Activated naive CD4-positive, alpha-beta T cell treated with anti-CD3 and anti-CD28 coated beads, Interleukin-2, amount 50 U/mL, for 24 hours (primary cell): ENCODE data around the gene CHN1.

Experiments
- H3K27ac Mint-ChIP-seq: one replicate; pipeline ENCODE4 v1.8.0; 2021; ENCODE audit warnings: mild to moderate bottlenecking, mixed read lengths
- H3K27me3 Mint-ChIP-seq: one replicate; pipeline ENCODE4 v1.8.0; 2021; ENCODE audit warnings: mixed read lengths
- H3K36me3 Mint-ChIP-seq: one replicate; pipeline ENCODE4 v1.8.0; 2021; ENCODE audit warnings: mixed read lengths
- H3K4me1 Mint-ChIP-seq: one replicate; pipeline ENCODE4 v1.8.0; 2021; ENCODE audit warnings: mixed read lengths
- H3K4me3 Mint-ChIP-seq: one replicate; pipeline ENCODE4 v1.8.0; 2021; ENCODE audit warnings: mild to moderate bottlenecking, mixed read lengths
- H3K9me3 Mint-ChIP-seq: one replicate; pipeline ENCODE4 v1.8.0; 2021; ENCODE audit warnings: mixed read lengths

CHN1 gene

DNA sequence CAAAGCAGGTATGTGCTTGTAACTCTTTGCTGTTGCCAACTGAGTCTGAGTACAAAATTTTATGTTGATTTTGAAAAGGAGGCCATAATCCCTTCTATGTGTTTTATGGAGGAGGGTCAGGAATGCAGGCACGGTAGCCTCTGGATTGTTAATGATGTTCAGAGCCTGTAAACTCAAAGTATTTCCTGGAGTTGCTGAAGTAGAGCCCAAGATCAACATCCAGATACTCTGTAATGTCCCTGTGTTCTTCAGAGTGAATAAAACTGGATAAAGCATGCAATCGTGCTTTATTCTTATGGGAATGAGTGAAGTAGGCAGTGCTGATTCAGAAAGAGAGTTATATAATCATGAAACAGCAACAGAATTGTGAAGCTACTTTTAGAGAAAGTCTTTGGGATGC, 179.1 kb downstream of the CHN1 start:
- no peak overlapping the region for H3K4me3 Mint-ChIP-seq
- H3K9me3 Mint-ChIP-seq, result no peaks in the 10 kb centered on the region
- H3K27me3 Mint-ChIP-seq, result no peaks in the 10 kb centered on the region
- no peaks in the 10 kb centered on the region for H3K4me1 Mint-ChIP-seq
- no peak overlapping the region for H3K27ac Mint-ChIP-seq
- peaks cover 2% of the 10 kb centered on the region for H3K36me3 Mint-ChIP-seq

DNA sequence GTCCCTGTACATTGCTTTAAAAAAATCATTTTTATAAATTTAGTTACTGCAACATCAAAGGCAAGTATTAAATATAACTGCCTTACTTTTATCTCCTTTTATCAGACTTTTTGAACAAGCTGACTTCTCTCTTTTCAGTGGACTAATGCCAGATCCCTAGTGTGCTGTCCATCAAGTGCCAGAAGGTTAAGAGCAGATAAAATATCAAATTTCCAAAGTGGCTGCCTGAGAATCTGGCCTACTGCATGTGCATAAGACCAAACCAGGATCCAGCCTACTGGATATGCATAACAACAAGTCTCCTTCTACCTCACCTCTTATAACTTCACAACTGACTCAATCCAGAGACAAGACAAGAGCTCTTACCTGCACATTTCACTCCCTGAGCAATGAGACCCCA, 181.1 kb downstream of the CHN1 start:
- peaks cover 2% of the 10 kb centered on the region for H3K36me3 Mint-ChIP-seq

DNA sequence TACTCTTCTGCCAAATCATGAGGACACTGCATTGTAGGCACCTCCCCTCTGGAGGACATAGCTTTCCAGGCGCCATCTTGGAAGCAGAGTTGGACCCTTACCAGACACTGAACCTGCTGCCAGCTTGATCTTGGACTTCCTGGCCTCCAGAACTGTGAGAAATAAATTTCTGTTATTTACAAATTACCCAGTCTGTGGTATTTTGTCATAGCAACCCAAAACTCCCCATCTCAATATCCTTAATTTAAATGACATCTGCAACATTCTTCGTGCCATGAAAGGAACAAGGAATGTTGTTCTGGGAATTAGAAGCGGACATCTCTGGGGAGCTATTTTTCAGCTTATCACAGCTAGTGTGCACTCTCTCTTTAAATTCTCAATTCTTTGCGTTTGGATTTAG, 183.6 kb downstream of the CHN1 start:
- H3K36me3 Mint-ChIP-seq, result peaks cover 2% of the 10 kb centered on the region
- no peak overlapping the region for H3K4me3 Mint-ChIP-seq
- no peaks in the 10 kb centered on the region for H3K27me3 Mint-ChIP-seq
- H3K4me1 Mint-ChIP-seq, result no peaks in the 10 kb centered on the region
- H3K9me3 Mint-ChIP-seq, result no peaks in the 10 kb centered on the region
- H3K27ac Mint-ChIP-seq, result no peak overlapping the region

More for the DNA sequence above, 181.1 kb downstream of the CHN1 start:
- Mint-ChIP-seq H3K9me3 (no peaks in the 10 kb centered on the region), H3K27ac (no peak overlapping the region), H3K27me3 (no peaks in the 10 kb centered on the region), H3K4me3 (no peak overlapping the region), H3K4me1 (no peaks in the 10 kb centered on the region)

DNA sequence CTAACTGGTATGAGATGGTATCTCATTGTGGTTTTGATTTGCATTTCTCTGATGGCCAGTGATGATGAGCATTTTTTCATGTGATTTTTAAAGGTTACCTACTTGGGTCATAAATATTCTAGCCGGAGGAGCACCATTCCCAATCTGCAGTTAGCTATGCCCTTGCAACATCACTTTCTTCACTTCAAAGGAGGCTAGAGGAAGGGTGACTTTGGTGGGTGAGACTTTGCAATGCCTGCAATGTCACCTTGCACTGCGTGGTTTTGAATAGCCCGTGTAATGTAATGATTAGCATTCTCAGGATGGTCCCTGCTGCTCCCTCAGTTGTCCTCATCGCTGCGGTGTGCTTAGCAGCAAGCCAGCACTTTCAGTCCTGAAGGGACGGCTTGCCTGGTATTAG, 184.8 kb downstream of the CHN1 start:
- Mint-ChIP-seq H3K4me3 (no peak overlapping the region), H3K4me1 (no peaks in the 10 kb centered on the region), H3K27ac (no peak overlapping the region), H3K9me3 (no peaks in the 10 kb centered on the region), H3K36me3 (peaks cover 4% of the 10 kb centered on the region), H3K27me3 (no peaks in the 10 kb centered on the region)

DNA sequence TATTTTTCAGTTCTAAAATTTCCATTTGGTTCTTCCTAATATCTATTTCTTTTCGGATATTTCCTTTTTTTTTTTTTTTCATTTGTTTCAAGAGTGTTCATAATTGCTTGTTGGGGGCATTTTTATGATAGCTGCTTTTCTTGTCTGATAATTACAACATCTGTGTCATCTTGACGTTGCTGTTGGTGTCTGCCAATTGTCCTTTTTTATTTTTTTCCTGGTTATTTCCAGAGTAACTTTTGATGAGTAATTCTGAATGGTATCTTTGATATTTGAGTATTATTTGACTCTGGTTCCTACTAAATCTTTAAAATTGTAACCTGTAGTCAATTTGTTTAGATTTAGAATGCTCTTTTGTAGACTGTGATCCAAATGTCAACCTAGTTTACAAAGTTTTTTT, 189.7 kb downstream of the CHN1 start:
- Mint-ChIP-seq H3K27ac (no peak overlapping the region), H3K36me3 (peaks cover 3% of the 10 kb centered on the region), H3K4me3 (no peak overlapping the region), H3K9me3 (no peaks in the 10 kb centered on the region), H3K4me1 (no peaks in the 10 kb centered on the region), H3K27me3 (no peaks in the 10 kb centered on the region)

DNA sequence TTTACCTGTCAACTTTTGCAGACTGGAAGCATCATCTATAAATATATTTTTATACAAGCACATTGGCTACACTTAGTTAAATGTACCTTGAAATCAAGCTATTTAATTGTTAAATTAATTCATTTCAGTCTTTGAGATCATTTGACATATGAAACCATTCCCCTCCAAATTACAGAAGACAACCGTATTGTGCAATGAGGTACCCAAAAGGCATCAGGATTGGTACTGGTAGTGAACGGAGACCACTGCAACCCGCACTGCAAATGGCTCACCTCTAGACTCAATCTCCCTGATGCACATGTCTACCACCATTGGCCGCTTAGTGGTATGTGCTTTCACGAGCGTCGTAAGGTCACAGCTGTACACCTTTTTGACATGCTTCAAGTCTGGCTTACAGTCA, 193.1 kb downstream of the CHN1 start:
- Mint-ChIP-seq H3K4me3 (no peak overlapping the region), H3K4me1 (no peaks in the 10 kb centered on the region), H3K27me3 (no peaks in the 10 kb centered on the region), H3K27ac (no peak overlapping the region), H3K9me3 (no peaks in the 10 kb centered on the region), H3K36me3 (peaks cover 3% of the 10 kb centered on the region)

DNA sequence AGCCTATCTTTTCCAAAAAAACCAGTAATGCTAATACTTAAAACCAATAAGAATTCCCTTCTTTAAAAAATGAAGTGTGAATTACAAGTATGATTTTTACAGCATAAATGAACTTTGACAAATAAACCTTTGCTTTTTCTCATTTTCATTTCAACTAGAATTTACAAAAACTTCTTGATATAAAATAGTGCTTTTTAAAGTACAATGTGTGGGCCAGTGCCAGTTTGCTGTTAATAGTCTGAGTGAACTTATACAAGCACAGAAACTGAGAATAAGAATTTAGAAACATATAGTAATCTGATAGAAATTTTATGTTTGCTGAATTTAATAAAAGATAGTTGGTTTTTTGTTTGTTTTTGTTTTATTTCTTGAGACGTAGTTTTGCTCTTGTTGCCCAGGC, 197.2 kb downstream of the CHN1 start:
- Mint-ChIP-seq H3K36me3 (no peaks in the 10 kb centered on the region), H3K27me3 (no peaks in the 10 kb centered on the region), H3K4me3 (no peak overlapping the region), H3K9me3 (no peaks in the 10 kb centered on the region), H3K27ac (no peak overlapping the region), H3K4me1 (no peaks in the 10 kb centered on the region)

DNA sequence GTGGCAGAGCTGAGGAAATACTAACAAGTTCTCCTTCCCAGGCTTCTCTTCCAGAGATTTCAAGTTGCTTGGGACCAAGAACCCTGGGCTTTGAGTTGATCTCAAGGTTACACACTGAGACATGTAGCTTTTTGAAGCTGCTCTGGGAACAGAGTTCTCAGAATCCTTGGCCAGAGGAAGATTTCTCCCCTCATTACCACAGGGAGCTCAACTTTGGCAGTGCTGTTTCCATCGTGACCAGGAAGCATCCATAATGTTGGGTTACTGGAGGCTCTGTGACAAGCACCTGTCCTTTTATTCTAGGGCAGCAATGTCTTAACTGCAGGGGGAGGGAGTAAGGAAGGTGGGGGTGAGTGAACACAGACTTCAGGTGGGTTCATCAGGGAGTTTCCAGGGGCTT, 199.4 kb downstream of the CHN1 start:
- H3K36me3 Mint-ChIP-seq, result no peaks in the 10 kb centered on the region
- no peaks in the 10 kb centered on the region for H3K9me3 Mint-ChIP-seq
- no peak overlapping the region for H3K27ac Mint-ChIP-seq
- H3K27me3 Mint-ChIP-seq, result no peaks in the 10 kb centered on the region
- no peaks in the 10 kb centered on the region for H3K4me1 Mint-ChIP-seq
- H3K4me3 Mint-ChIP-seq, result no peak overlapping the region

DNA sequence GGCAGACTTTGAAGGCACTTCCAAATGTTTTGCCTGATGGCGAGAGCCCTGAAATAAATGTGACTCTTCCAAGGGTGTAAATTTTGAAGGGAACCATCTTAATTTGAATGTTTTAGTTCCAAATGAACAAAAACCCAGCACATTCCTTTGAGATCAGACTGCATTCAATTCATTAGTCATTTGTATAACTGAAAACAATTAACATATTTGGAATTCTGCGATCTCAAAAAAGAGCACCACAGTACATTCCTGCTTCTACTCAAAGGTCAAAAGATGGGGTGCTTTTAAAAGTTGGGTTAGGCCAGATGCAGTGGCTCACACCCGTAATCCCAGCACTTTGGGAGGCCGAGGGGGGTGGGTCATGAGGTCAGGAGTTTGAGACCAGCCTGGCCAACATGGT, 202.7 kb downstream of the CHN1 start:
- Mint-ChIP-seq H3K27me3 (no peaks in the 10 kb centered on the region), H3K36me3 (no peaks in the 10 kb centered on the region), H3K4me3 (no peak overlapping the region), H3K4me1 (no peaks in the 10 kb centered on the region), H3K9me3 (no peaks in the 10 kb centered on the region), H3K27ac (no peak overlapping the region)

DNA sequence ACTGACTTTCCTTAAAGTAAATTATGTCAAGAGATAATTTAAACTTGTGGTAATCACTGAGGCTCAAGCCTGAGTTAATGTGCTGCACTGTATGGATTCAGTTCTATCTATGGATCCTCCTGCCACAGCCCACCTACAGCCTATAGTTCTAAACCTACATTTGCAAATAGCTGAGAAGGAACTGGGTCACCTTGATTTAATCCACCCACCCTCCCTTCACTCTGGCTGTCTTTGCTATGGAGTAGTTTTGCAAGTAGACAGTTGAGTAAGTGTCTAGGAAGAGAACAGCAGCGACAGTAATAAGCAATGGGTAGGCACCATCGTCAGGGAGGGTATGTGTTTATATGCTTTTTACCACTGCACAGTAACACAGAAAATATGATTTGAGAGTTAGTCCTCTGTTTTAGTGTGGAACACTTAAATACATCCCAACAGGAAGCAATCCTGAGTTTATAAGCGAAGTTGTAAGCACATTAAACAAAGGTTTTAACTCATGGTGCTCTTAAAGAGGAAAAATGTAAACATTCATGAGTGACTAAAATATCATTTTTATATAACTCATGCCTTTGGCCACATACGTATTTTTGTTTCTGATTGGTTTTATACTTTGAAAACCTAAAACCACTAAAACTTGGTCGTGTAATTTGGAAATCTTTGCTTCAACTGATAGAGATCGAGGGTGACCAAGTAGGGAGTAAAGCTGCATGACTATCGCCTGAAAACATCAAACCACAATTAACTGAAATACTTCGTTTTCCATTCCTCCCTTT, 204.6 kb downstream of the CHN1 start:
- H3K27ac Mint-ChIP-seq, result no peak overlapping the region
- H3K4me1 Mint-ChIP-seq, result no peaks in the 10 kb centered on the region
- no peaks in the 10 kb centered on the region for H3K36me3 Mint-ChIP-seq
- H3K4me3 Mint-ChIP-seq, result no peak overlapping the region
- H3K9me3 Mint-ChIP-seq, result no peaks in the 10 kb centered on the region
- no peaks in the 10 kb centered on the region for H3K27me3 Mint-ChIP-seq

DNA sequence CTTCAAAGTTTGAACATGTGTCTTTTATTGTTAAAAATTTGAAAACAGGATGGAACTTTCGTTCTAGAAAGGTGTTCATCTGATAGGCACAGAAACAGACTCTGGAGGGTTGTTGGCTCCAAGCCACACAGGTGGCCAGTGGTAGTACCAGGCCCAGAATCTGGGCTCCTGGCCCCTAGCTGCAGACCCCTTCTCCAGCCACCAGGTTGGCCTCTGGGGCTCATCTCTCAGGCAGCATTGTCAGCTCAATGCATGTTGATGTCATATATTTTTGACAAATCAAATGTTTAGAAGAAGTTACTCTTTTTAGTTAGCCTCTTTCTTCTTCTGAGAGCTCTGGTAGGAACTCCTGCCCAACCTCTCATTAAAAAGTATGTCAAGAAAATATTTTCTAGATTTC, 206.4 kb downstream of the CHN1 start:
- H3K27ac Mint-ChIP-seq, result no peak overlapping the region
- no peak overlapping the region for H3K4me3 Mint-ChIP-seq
- H3K36me3 Mint-ChIP-seq, result no peaks in the 10 kb centered on the region
- no peaks in the 10 kb centered on the region for H3K27me3 Mint-ChIP-seq
- H3K4me1 Mint-ChIP-seq, result no peaks in the 10 kb centered on the region
- no peaks in the 10 kb centered on the region for H3K9me3 Mint-ChIP-seq

DNA sequence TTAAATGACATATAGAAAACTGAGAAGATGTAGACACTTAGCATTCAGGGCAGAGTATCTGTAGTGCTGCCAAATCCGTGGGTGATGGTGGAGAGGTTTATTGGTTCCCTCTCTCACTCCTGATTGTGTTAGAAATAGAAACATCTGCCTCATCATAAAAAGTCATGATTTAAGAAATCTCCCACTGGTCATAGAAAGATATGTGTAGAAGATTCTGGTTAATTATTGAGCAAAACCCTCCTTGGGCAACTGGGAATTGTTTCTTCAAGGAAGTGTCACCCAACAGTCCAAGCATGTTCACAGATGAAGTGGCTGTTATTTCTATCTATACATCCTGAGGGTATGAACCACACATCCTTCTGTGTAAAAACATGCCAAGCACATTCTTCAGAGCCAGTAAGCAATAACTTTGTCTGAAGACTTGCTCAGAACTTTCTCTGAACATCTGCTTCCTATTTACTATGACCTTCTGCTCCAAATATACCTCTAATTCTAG, 207.4 kb downstream of the CHN1 start:
- H3K4me3 Mint-ChIP-seq, result no peak overlapping the region
- no peaks in the 10 kb centered on the region for H3K4me1 Mint-ChIP-seq
- H3K27ac Mint-ChIP-seq, result no peak overlapping the region
- H3K36me3 Mint-ChIP-seq, result no peaks in the 10 kb centered on the region
- no peaks in the 10 kb centered on the region for H3K27me3 Mint-ChIP-seq
- H3K9me3 Mint-ChIP-seq, result no peaks in the 10 kb centered on the region

DNA sequence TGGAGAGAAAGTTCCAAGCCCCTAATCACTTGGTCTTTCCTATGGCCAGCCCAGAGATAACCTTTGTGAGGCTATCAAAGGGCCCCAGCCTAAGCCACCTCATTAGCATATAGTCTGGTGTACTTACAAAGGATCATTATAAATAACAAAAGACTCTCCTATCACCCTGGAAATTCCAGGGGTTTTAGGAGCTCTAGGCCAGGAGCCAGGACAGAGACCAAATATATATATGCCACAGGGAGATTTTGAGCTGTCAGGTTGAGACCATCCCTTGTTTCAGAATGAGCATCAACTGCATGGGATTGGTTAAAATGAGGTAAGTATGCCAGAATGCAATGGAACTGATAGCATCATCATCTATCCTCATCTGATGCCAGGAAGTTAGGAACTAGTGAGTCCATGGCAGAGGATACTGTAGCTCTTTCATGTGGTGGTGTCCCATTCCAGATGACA, 208.8 kb downstream of the CHN1 start:
- Mint-ChIP-seq H3K4me1 (no peaks in the 10 kb centered on the region), H3K27ac (no peak overlapping the region), H3K27me3 (no peaks in the 10 kb centered on the region), H3K36me3 (no peaks in the 10 kb centered on the region), H3K9me3 (no peaks in the 10 kb centered on the region), H3K4me3 (no peak overlapping the region)

DNA sequence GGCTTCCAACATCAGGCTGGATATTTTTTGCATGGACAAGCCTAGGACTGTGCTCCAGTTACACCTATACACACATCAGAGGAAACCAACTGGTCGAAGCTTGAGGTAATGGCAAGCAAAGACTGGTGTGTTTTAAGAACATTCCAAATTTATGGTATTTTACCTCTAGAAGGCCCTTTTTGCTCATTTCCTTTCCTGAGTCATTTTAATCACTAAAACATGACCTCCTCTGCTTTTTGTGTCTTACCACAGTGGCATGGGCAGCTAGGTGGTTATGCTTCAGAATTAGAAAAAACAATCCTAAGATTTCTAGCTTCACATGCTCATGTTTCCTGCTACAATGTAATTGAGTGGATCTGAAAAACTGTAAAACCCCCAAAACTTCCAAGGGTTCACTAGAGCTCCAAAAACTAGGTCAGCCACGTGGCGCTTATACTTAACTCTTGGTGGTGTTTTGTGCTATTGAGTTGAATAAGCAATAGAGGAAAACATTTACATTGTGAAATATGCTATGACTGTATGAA, 210.3 kb downstream of the CHN1 start:
- H3K27ac Mint-ChIP-seq, result no peak overlapping the region
- no peaks in the 10 kb centered on the region for H3K9me3 Mint-ChIP-seq
- H3K27me3 Mint-ChIP-seq, result no peaks in the 10 kb centered on the region
- no peak overlapping the region for H3K4me3 Mint-ChIP-seq
- no peaks in the 10 kb centered on the region for H3K36me3 Mint-ChIP-seq
- no peaks in the 10 kb centered on the region for H3K4me1 Mint-ChIP-seq

DNA sequence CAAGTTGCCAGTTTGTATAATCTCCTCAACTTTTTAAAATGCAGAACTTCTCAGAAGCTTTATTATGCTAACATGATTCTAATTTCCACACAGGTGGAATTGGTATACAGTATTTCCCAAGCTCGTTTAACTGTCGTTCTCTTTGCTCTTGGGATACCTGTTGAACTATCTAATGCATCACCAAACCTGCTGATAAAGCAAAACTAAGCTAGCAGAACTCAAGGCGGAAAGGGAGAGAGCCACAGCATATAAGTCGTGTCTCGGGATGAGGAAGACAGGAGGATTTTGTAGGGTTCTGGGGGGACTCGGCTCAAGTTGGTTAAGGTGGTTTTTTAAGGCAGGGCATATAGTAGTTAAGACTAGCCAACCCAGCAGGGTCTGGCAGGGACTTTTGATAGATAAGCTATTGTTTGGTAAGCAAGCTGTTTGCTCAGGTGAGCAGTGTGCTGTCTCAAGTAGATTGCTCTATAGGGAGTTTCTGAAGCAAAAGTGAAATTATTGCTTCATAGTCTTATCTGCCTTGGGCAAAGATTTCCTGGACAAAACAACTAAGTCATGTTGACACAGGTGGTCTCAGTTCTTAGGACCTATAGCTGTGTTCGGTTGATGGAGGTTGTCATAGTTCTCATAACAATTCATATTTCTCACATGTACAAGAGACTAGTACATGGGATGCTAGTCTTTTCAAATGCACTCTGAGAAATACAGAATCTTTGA, 212.7 kb downstream of the CHN1 start:
- H3K27me3 Mint-ChIP-seq, result no peaks in the 10 kb centered on the region
- H3K27ac Mint-ChIP-seq, result no peak overlapping the region
- H3K9me3 Mint-ChIP-seq, result no peaks in the 10 kb centered on the region
- H3K4me3 Mint-ChIP-seq, result no peak overlapping the region
- peaks cover 9% of the 10 kb centered on the region for H3K4me1 Mint-ChIP-seq
- no peaks in the 10 kb centered on the region for H3K36me3 Mint-ChIP-seq

DNA sequence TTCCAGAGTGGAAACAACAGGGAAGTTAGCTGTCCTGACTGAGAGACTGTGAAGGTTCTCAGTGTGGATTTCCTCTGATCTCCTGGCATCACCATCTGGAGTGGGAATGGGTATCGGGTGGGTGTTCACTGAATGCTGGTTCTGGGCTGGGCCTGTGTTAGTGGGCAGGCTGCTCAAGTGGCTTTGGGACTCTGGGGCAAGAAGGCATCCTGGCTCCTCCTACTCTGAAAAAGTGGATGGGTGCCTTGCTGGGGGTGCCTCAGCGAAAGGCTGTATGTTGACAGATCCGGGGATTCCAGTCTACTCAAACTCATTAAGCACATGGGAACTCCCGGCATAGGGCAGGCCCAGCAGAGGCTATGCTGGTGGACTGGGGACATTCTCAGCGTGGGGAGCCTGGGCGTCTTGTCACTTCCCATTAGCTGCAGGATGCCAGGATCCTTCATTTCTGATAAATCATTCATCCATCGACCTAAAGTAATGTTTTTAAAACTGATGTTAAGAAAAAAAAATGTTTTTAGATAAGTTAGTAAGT, 213.4 kb downstream of the CHN1 start:
- Mint-ChIP-seq H3K27me3 (no peaks in the 10 kb centered on the region), H3K4me3 (no peak overlapping the region), H3K9me3 (no peaks in the 10 kb centered on the region), H3K36me3 (no peaks in the 10 kb centered on the region), H3K4me1 (peaks cover 12% of the 10 kb centered on the region), H3K27ac (no peak overlapping the region)
